Activated CD4-positive, alpha-beta T cell treated with anti-CD3 and anti-CD28 coated beads, Interleukin-2, amount 10 ng/mL, durations not matched to agents 24 days and 14 days (primary cell): ENCODE data around the gene RHEB. TPM values are rescaled to one million over a fixed set of nuclear protein-coding genes. Genes with fewer than 3 reads are reported as not detected.

Experiments
- DNase-seq: peaks from one replicate; pipeline ENCODE4 v3.0.0; 2022
- H3K27ac Mint-ChIP-seq: one replicate; pipeline ENCODE4 v1.8.0; 2022; ENCODE audit warnings: mild to moderate bottlenecking, mixed read lengths
- H3K27me3 Mint-ChIP-seq: one replicate; pipeline ENCODE4 v1.8.0; 2022; ENCODE audit warnings: mixed read lengths
- H3K36me3 Mint-ChIP-seq: one replicate; pipeline ENCODE4 v1.8.0; 2022; ENCODE audit warnings: low read depth, mild to moderate bottlenecking, mixed read lengths
- H3K4me1 Mint-ChIP-seq: one replicate; pipeline ENCODE4 v1.8.0; 2021; ENCODE audit warnings: mixed read lengths
- H3K4me3 Mint-ChIP-seq: one replicate; pipeline ENCODE4 v1.8.0; 2022; ENCODE audit warnings: mild to moderate bottlenecking, moderate library complexity, mixed read lengths
- H3K9me3 Mint-ChIP-seq: one replicate; pipeline ENCODE4 v1.8.0; 2021; ENCODE audit warnings: mixed read lengths
- intact Hi-C: fragments of 100-400 bp; cut with micrococcal nuclease; formaldehyde crosslinking; loops from one replicate; pipeline ENCODE4 v1.15.1; 2023
- total RNA-seq: library from RNA; stranded (reverse); gene quantifications from 2 replicates; pipeline ENCODE4 v1.2.3, GENCODE V29; 2022

RHEB gene
- total RNA-seq, 1 donor from 2014 or later = 55.4 TPM

- H3K27me3 Mint-ChIP-seq = peaks cover 51% of the 10 kb centered on the region
- intact Hi-C loops = no loop called here
- H3K9me3 Mint-ChIP-seq = peaks cover 7% of the 10 kb centered on the region
- H3K4me1 Mint-ChIP-seq = peaks cover 15% of the 10 kb centered on the region
- no peak overlapping the region for H3K27ac Mint-ChIP-seq
- no peak overlapping the region for H3K4me3 Mint-ChIP-seq
- no peak for DNase-seq
- H3K36me3 Mint-ChIP-seq = no peaks in the 10 kb centered on the region
Measured at GRCh38 chr7:151416112-151416940, 103.4 kb downstream of the RHEB start.

Other genes starting within 250 kb of the RHEB start
- gene NUB1, start 178.1 kb downstream of the RHEB start, total RNA-seq = 36.5 and 40.4 TPM in 2 replicates
- not detected in 2 replicates for gene WDR86, start 109.9 kb downstream of the RHEB start, total RNA-seq
- not detected in 2 replicates for gene CRYGN, start 79.8 kb downstream of the RHEB start, total RNA-seq